GM18909 (cell line): ENCODE measurements around the gene NNAT.

Experiments
- ATAC-seq: cut with Tn5 transposase; IDR thresholded peaks from one replicate; pipeline ENCODE4 v1.9.1; 2021; ENCODE audit warnings: mild to moderate bottlenecking; ENCODE audit not compliant: unreplicated experiment, poor library complexity

The NNAT gene

GRCh38 chr20:37564388-37565133 is 43.5 kb downstream of the NNAT start:
- ATAC-seq, result no peak

GRCh38 chr20:37565134-37565811 is 44.2 kb downstream of the NNAT start:
- no peak for ATAC-seq

GRCh38 chr20:37566590-37567330 is 45.7 kb downstream of the NNAT start:
- ATAC-seq, result no peak

GRCh38 chr20:37567331-37567665 is 46.2 kb downstream of the NNAT start:
- no peak for ATAC-seq

GRCh38 chr20:37567671-37568588 is 46.9 kb downstream of the NNAT start:
- ATAC-seq, result no peak

GRCh38 chr20:37570419-37570818 is 49.4 kb downstream of the NNAT start:
- no peak for ATAC-seq

- ATAC-seq, result no peak
Observed at GRCh38 chr20:37571033-37571432, 50.0 kb downstream of the NNAT start.
